Hepatocyte (in vitro differentiated cells): ENCODE results near the gene TRMT1. TPM values are rescaled to one million over a fixed set of nuclear protein-coding genes. Genes with fewer than 3 reads are reported as not detected.
"Not testable (repeated sequence)": the region's sequence is repeated elsewhere in the genome, so short reads cannot be mapped to it uniquely, and the experiment has no call there.

ENCODE experiments used
- DNase-seq: peaks from one replicate; pipeline ENCODE4 v3.0.0-alpha.2; 2016; ENCODE audit warnings: low spot score
- H2AFZ ChIP-seq: fragments of 200-600 bp; sonication (generic); 2 replicates; pipeline ENCODE4 v1.6.0; 2016; ENCODE audit warnings: antibody characterized with exemption, mild to moderate bottlenecking
- H3K27ac ChIP-seq: fragments of 200-600 bp; sonication (generic); 2 replicates; pipeline ENCODE4 v1.5.1; 2016; ENCODE audit warnings: mild to moderate bottlenecking
- H3K27me3 ChIP-seq: fragments of 200-600 bp; sonication (generic); 2 replicates; pipeline ENCODE4 v1.6.1; 2016
- H3K36me3 ChIP-seq: fragments of 200-600 bp; sonication (generic); replicated peaks from 2 replicates; pipeline ENCODE4 v1.5.1; 2016; ENCODE audit warnings: low read depth; ENCODE audit not compliant: insufficient read depth
- H3K4me1 ChIP-seq: fragments of 200-600 bp; sonication (generic); 2 replicates; pipeline ENCODE4 v1.5.1; 2016; ENCODE audit warnings: mild to moderate bottlenecking, moderate library complexity; ENCODE audit not compliant: insufficient read depth
- H3K4me2 ChIP-seq: fragments of 200-600 bp; sonication (generic); 2 replicates; pipeline ENCODE4 v1.6.0; 2016
- H3K4me3 ChIP-seq: fragments of 200-600 bp; sonication (generic); 2 replicates; pipeline ENCODE4 v1.5.1; 2016; ENCODE audit warnings: mild to moderate bottlenecking
- H3K79me2 ChIP-seq: fragments of 200-600 bp; sonication (generic); 2 replicates; pipeline ENCODE4 v1.6.0; 2017; ENCODE audit warnings: mild to moderate bottlenecking
- H3K9me2 ChIP-seq: fragments of 200-600 bp; sonication (generic); replicated peaks from 2 replicates; pipeline ENCODE4 v1.6.0; 2017; ENCODE audit warnings: mild to moderate bottlenecking; ENCODE audit not compliant: insufficient read depth
- H3K9me3 ChIP-seq: fragments of 200-600 bp; sonication (generic); 2 replicates; pipeline ENCODE4 v1.5.1; 2016; ENCODE audit warnings: low read depth, mild to moderate bottlenecking
- H4K20me1 ChIP-seq: fragments of 200-600 bp; sonication (generic); 2 replicates; pipeline ENCODE4 v1.6.0; 2016; ENCODE audit warnings: mild to moderate bottlenecking; ENCODE audit not compliant: insufficient read depth, poor library complexity, severe bottlenecking
- EZH2 ChIP-seq: fragments of 200-600 bp; sonication (generic); IDR thresholded peaks from 2 replicates; pipeline ENCODE4 v1.6.1; 2016; ENCODE audit warnings: antibody characterized with exemption, mild to moderate bottlenecking, borderline replicate concordance
- EZH2phosphoT487 ChIP-seq: fragments of 200-600 bp; sonication (generic); IDR thresholded peaks from one replicate; pipeline ENCODE4 v1.6.1; 2018; ENCODE audit warnings: antibody characterized with exemption, mild to moderate bottlenecking, low read depth, moderate library complexity; ENCODE audit not compliant: unreplicated experiment, severe bottlenecking
- whole genome bisulfite sequencing: methylation state at CpG from one replicate; pipeline ENCODE4 v1.1.6; 2016; ENCODE audit warnings: low lambda C conversion rate; ENCODE audit errors: missing lambda C conversion rate; 5-methylcytosine and 5-hydroxymethylcytosine counted together
- polyA plus RNA-seq: library from polyadenylated mRNA; unstranded; fragments of >200 nt; fragmentation: Nextera tagmentation; extraction: Ambion mirVana; gene quantifications from 2 replicates; pipeline ENCODE4 v1.2.1, GENCODE V29; 2016
- total RNA-seq: library from RNA; depleted of rRNA; stranded (reverse); fragments of >200 nt; gene quantifications from 2 replicates; pipeline ENCODE4 v1.2.3, GENCODE V29; 2014
- TF ChIP-seq, protein P1 (sequence below): fragments of 200-600 bp; sonication (generic); IDR thresholded peaks from 2 replicates; pipeline ENCODE4 v1.5.1; 2016; ENCODE audit warnings: antibody characterized with exemption, mild to moderate bottlenecking; ENCODE audit not compliant: poor library complexity

Gene TRMT1
- total and polyA plus RNA-seq, 2 experiments from 2014 or later = 31.2 to 33.4 TPM

DNA sequence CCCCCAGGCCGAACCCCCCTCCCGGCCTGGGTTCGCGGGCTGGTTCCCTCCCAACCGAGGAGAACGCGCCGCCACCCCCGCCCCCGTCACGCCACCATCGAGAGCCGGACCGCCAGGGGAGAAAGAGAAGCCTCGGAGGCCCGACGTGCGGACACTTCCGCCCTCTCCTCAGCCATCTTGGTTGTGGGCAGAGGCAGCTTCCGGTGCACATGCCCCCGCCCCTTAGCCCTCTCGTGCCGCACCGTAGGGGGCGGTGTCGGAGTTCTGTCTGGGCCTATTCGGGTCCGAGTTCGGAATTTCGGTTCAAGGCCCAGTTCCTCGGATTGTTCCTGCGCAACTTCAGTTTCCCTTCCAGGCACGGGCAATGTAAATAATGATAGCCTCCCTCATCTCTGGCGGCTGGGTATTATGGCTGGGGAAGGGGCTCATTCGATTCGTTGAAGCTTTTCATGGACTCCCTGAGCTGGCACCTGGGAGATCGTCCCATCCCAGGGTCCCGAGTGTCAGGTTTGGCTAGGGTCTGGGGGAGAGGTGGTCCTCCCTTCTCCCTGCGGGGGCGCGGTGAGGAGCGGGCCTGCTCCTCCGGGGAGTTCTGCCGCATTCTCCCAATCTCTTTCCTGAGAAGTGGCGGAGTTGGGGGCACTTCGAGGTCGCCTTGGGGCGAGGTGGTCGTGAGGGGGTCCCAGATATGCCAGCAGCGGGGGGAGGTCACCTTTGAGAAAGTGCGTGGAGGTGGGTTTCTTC is 33.8 kb upstream of the TRMT1 start, which contains the start of the genes IER2 and STX10:
TSS of gene IER2 (plus strand) at position 225 of the 744 bp plus-strand sequence. CDS start 2,776 bp downstream, outside the sequence.
TSS of gene STX10 (minus strand) at position 189 of the 744 bp plus-strand sequence. CDS start 202 bp downstream, outside the sequence.
- Histone ChIP-seq H3K79me2 (peaks cover 52% of the 10 kb centered on the region), H4K20me1 (peaks cover 16% of the 10 kb centered on the region), H3K9me3 (no peaks in the 10 kb centered on the region), H3K27ac (peak within 1 kb of the TSS; percentile 100), H3K4me3 (peak within 1 kb of the TSS; percentile 76), H2AFZ (peak within 1 kb of the TSS; percentile 81), H3K9me2 (no peaks in the 10 kb centered on the region), H3K4me2 (peak within 1 kb of the TSS; percentile 95), H3K36me3 (no peaks in the 10 kb centered on the region), H3K27me3 (no peaks in the 10 kb centered on the region), H3K4me1 (peaks cover 15% of the 10 kb centered on the region)
- no peak for TF ChIP-seq EZH2phosphoT487
- TF ChIP-seq EZH2 = no peak
- TF ChIP-seq, protein P1, sequence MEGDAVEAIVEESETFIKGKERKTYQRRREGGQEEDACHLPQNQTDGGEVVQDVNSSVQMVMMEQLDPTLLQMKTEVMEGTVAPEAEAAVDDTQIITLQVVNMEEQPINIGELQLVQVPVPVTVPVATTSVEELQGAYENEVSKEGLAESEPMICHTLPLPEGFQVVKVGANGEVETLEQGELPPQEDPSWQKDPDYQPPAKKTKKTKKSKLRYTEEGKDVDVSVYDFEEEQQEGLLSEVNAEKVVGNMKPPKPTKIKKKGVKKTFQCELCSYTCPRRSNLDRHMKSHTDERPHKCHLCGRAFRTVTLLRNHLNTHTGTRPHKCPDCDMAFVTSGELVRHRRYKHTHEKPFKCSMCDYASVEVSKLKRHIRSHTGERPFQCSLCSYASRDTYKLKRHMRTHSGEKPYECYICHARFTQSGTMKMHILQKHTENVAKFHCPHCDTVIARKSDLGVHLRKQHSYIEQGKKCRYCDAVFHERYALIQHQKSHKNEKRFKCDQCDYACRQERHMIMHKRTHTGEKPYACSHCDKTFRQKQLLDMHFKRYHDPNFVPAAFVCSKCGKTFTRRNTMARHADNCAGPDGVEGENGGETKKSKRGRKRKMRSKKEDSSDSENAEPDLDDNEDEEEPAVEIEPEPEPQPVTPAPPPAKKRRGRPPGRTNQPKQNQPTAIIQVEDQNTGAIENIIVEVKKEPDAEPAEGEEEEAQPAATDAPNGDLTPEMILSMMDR = peak; percentile 60
- peak; percentile 97 for DNase-seq
- WGBS = 2% methylated on average over 44 of the region's 51 CpGs

DNA sequence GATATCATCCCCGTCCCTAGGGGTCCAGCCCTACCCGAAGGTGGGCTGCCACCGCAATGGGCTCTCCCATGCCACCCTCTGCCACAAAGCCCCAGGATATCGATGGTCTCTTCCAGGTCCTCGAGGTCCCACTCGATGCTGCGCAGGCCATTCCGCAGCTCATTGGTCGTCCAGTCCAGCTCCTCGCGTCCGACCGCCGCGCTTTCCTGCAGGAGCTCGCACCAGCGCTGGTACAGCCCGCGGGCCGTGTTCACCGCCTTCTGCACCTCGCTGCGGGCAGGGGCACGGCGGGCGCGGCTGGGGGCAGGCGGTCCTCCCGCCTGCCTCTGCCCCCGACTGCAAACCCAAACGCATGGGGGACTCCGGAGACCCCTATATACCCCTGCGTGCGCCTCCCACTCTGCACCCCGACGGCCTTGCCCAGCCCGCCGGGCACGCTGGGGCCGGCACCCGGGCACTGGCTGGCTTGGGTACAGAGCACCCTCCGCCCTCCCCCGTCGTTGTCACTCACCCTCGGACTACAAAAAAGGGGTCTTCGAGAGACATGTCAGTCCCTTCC is 33.2 kb upstream of the TRMT1 start:
- H3K9me3 ChIP-seq = no peaks in the 10 kb centered on the region
- H3K36me3 ChIP-seq = no peaks in the 10 kb centered on the region
- peaks cover 47% of the 10 kb centered on the region for H3K79me2 ChIP-seq
- H2AFZ ChIP-seq = peak overlapping the region; percentile 81
- peaks cover 16% of the 10 kb centered on the region for H4K20me1 ChIP-seq
- H3K4me2 ChIP-seq = peak overlapping the region; percentile 95
- TF ChIP-seq, protein P1 = no peak
- TF ChIP-seq EZH2 (no peak), EZH2phosphoT487 (no peak)
- under 1% methylated on average over 27 of the region's 46 CpGs for WGBS
- DNase-seq = peak; percentile 72
- H3K4me1 ChIP-seq = peaks cover 11% of the 10 kb centered on the region
- no peaks in the 10 kb centered on the region for H3K27me3 ChIP-seq
- H3K27ac ChIP-seq = peak overlapping the region; percentile 66
- peak overlapping the region; percentile 75 for H3K4me3 ChIP-seq
- no peaks in the 10 kb centered on the region for H3K9me2 ChIP-seq

DNA sequence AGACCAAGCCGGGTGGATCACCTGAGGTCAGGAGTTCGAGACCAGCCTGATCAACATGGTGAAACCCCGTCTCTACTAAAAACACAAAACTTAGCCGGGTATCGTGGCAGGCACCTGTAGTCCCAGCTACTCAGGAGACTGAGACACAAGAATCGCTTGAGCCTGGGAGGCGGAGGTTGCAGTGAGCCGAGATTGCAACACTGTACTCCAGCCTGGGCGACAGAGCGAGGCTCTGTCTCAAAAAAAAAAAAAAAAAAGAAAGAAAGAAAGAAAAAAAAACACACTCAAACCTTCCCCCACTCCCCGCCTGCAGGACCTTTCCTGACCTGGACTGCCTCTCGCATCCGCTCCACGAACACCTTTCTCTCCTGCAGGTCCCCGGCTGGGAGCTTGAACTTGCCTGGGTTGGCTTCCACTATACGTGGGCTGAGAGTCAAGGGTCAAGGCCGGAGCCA is 32.7 kb upstream of the TRMT1 start:
- Histone ChIP-seq H4K20me1 (peaks cover 12% of the 10 kb centered on the region), H3K4me1 (peaks cover 11% of the 10 kb centered on the region), H3K79me2 (peaks cover 42% of the 10 kb centered on the region), H3K27ac (peak overlapping the region; percentile 66), H3K4me2 (peak overlapping the region; percentile 95), H2AFZ (peak overlapping the region; percentile 81), H3K4me3 (peak overlapping the region; percentile 75)
- 36% methylated on average over 17 of the region's 17 CpGs for WGBS
- H3K9me3 ChIP-seq, H3K36me3 ChIP-seq, H3K9me2 ChIP-seq, H3K27me3 ChIP-seq: not testable (repeated sequence)
- DNase-seq = peak; percentile 44
